NCI-H2227 (cell line): ENCODE data around the gene CEACAM6.

Experiments
- DNase-seq: peaks from one replicate; lab custom pipeline; 2025; ENCODE audit not compliant: unreplicated experiment; lab: John Stamatoyannopoulos, UW

The CEACAM6 gene

DNA sequence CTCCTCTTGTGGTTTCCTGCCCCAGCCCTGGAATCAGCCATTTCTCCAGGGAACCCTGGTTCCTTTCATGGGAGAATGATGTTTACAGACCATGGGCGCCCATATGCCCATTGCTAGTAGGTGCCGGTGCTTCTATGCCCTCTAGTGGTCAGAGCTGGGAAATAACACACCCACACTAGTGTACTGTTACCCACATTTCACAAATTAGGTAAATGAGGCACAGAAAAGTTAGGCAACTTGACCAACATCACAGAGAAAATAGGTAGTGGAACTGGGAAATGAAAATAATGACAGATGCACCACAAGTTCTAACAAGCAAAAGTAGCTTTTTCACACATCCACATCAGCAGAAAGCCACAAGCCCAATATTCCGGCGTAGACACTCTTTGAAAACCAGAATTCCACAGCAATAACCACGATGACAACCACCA is 39.7 kb downstream of the CEACAM6 start:
- peak; percentile 79 for DNase-seq

DNA sequence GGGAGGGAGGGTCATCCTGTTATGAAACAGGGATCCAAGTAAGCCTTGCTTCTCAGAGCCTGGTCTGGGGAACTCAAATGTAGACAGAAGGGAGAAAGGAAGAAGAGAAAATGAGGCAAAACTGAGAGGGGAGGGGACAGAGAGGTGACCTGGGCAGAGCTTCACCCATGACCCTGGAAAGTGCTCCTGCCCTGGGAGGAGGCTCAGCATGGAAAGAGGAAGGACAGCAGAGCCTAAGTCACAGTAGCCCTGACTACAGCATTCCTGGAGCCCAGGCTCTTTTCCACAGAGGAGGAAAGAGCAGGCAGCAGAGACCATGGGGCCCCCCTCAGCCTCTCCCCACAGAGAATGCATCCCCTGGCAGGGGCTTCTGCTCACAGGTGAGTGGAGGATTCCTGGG is 41.0 kb downstream of the CEACAM6 start, which contains the start of gene CEACAM3:
Gene CEACAM3, plus strand, starts transcription at position 226 of the 400 bp plus-strand sequence. Its CDS starts 91 bp downstream, at position 317.
- no peak for DNase-seq

DNA sequence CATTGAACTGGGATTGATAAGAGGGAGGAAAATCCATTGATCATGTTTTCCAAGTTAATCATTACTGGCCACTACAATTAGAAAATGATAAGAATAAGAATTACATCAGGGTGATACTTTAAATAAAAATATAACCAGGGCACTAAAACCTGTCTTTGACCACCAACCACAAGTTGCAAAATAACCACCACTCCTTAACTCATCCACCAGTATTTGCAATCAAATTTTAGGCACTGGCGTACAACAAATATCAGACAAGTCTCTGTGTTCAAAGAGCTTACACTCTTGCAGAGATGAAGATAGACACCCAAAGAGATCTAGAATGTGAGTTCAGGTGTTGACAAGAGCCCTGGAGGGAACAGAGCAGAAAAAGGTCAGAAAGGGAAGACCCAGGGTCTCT is 41.6 kb downstream of the CEACAM6 start:
- DNase-seq = no peak

DNA sequence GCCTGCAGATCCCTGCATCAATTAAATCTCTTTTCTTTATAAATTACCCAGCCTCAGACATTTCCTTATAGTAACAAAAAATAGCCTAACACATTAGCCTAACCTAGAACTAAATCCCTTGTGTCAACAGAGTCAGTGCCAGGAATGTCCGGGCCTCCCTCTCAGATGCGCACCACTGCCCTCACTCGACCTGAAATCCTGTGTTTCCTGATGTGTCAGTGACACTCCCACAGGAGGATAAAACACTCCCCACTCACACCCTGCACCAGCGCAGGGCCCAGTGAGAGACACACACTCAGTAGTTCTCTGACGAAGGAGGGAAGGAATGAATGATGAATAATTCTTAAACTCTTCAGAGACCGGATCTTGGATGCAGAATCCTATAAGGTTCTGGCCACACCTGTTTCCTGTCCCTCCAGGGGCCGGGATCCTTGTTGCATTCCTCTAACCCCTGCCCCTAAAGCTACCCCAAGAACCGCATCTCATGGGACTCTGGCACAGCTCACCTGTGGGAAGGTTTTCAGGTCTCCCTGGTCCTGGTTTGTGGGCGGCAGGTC is 44.2 kb downstream of the CEACAM6 start:
- DNase-seq = no peak

DNA sequence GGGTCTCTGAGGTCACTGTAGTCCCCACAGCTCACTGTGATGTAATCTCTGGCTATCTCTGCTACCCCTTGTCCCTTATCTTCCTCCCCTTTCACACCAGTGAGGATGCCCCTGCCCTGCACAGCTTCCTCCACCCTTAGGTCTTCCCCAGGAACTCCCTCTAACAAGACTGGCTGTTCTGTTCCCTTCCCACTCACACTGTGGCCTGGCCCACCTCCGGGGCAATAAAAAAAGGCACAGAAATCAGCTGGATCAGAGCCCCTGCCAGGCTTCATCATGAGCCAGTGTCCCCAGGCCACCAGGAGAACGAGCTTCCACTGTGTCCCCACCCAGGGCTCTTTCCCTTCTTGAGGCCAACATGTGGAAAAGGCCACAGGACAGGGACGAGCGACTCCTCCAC is 45.7 kb downstream of the CEACAM6 start:
- no peak for DNase-seq

DNA sequence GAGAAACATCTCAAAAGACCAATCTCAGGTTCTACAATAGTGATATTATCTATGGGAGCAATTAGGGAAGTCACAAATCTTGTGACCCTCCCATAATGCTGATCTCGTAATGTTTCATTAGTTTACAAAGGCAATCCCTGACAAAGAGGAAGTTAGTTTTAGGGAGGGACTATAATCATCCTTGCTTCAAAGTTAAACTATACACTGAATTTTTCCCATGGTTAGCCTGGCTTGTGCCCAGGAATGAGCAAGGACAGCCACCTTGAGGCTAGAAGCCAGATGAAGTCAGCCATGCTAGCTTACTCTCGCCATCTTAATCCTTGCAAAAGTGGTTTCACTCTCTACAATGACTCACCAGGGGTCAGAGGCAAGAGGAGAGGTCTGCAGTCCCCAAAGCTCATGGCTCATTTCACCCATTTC is 46.5 kb downstream of the CEACAM6 start:
- no peak for DNase-seq

DNA sequence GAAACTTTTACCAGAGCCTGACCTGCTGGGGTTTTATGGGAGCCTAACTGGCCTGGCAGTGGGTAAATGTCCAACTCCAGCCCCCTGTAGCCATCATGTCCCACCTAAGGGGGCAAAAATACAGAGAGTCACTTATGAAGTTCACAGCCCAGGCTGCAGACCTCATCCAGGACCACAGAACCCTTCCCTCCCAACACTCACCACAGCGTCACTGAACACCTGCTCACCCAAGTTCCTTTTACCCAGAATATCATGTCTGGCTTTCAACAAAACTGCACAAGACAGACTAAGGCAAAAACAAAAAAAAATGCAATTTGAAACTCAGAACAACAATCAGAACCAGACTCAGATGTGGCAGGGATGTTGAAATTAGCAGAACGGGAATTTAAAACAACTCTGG is 47.4 kb downstream of the CEACAM6 start:
- DNase-seq = no peak

DNA sequence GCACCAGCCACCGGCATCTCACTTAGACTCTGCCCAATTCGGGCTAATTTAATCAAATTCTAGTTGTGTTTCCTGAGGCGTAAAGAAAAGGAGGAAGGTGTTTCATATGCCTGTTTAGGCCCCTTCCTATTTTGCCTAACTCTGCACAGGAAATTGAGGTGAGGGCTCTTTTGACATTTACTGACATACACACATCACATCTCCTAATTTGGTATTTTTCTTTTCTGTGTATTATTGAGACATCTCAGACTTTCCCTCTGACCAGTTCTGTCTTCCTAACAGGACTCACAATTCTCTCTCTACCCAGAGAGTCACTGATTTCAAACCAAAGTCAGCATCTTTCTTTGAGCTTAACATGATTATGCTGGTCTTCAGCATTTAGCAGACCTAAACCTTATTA is 49.0 kb downstream of the CEACAM6 start:
- DNase-seq = no peak

DNA sequence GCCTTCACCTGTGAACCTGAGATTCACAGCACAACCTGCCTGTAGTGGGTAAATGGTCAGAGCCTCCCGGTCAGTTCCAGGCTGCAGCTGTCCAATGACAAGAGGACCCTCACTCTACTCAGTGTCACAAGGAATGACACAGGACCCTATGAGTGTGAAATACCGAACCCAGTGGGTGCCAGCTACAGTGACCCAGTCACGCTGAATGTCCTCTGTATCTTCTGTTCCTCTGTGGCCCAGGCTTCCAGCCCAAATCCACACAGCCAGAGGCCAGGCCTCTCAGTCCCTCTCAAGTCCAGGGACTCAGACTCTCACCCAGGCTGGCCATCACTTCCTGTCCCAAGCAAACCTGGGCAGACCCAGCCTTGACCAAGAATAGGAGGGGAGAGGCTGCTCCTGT is 51.8 kb downstream of the CEACAM6 start:
- no peak for DNase-seq

DNA sequence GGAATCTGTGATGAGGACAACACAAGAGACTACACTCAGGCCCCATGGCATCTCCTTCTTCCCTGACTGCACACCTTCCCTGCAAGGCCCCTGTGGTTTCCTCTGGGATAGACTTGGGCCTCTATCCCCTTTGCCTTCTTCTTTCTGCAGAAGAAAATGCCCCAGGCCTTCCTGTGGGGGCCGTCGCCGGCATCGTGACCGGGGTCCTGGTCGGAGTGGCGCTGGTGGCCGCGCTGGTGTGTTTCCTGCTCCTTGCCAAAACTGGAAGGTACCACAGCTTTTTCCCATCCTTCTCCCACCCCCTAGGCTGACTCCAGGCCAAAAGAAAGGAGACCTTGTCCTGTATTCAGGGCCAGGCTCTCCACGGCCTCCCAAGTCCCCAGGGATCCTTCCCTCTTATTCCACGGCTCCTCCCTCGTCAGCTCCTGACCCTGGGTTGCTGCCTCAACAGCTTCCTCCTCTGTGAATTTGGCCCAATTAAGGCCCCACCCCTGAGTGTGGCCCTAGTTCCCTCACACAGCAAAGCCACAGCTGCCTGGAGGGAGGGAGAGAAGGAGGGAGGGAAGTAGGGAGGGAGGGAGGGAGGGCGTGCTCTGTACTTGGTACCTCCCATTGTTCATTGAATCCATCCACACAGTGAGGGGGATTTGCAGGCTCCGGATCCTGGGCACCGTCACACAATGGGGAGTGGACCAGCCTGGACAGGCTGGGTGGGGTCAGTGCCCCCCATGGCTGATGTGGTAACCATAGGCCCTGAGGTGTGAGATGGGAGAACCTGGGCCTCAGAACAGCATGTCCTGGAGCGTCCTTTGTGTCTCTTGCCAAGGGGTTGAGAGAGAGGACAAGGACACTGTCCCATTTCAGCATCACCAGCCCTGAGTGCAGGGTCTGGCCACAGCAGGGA is 53.6 kb downstream of the CEACAM6 start:
- DNase-seq = no peak

DNA sequence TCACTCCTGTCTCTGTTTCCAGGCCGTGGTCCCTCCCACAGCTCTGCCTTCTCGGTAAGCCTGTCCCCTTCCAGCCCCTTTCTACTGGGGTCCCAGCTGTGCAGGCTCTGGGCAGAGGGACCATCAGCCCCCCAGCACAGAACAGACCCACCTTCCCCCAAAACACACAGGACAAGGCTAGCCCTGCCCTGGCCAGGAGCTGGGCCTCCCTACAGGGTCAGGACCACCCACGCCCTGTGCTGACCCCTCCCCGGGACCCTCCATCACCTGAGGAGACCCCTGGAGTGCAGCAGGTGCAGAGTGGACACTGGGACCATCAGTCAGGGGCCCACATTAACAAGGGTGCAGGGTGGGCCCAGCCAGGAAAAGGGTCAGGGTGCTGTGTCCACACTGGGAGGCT is 55.0 kb downstream of the CEACAM6 start:
- no peak for DNase-seq

DNA sequence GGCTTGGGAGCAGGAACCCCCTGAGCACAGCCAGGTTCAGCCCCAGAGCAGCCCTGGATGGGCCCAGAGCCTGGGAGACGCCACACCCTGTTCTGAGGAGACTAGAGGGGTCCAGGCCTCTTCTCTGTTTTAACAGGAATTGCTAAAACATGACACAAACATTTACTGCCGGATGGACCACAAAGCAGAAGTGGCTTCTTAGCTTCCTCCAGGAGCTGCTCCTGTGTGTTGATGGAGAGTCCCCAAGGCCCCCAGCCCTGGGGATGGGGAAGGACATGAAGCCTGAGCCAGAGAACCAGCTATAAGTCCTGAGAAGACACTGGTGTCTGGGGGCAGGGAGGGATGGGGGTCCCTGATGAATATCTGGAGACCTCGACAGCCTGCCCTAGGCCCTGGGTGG is 55.7 kb downstream of the CEACAM6 start:
- no peak for DNase-seq

DNA sequence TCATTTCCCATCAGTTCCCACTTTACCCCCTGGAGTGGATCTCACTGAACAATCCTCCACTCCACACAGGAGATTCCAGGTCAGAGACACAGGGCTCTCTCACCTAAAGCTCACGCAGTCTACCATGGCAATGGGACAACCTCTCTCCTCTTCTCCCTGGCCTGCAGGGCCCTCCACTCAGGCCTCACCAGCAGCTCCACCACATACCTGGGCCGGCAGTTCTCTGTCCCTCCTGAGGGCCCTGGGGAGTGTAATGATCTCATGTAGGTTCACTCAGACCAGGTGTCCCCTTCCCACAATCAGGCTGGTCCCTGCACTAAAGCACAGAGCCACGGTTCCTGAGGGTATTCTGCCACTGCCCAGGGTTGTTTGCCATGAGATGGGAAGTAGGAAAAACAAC is 56.7 kb downstream of the CEACAM6 start:
- DNase-seq = no peak

DNA sequence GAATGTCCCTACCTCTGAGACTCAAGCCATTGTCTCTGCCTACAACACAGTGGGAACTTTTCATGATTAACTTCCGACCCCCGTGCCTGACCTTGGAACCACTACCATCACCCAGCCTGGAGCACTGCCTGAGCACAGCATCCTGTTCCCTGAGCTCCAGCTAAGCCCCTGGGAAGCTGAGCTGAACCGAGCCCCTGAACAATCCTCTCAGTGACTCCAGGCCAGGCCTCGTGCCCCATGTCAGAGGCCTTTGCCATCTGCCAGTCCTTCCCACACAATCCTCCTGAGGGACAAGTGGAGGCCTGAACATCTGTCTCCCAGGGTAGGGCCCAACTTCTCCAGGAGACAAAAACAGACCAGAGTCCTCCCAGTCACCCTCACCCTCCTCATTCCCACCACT is 58.6 kb downstream of the CEACAM6 start:
- no peak for DNase-seq

DNA sequence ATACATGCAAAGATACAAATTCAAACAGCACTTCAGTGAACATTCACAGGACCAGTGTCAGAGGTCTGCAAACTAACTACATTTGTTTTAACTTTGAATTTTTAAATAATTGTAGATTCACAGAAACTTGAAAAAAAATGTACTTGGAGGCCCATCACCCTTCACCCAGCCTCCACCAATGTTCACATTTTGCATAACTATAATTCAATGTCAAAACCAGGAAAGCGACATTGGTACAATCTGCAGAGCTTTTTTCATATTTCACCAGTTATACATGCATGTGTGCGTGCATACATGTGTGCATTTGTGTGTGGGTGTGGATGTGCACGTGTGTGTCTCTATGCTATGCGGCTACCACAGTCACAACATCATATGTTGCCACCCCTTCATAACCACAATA is 60.0 kb downstream of the CEACAM6 start:
- DNase-seq = no peak

DNA sequence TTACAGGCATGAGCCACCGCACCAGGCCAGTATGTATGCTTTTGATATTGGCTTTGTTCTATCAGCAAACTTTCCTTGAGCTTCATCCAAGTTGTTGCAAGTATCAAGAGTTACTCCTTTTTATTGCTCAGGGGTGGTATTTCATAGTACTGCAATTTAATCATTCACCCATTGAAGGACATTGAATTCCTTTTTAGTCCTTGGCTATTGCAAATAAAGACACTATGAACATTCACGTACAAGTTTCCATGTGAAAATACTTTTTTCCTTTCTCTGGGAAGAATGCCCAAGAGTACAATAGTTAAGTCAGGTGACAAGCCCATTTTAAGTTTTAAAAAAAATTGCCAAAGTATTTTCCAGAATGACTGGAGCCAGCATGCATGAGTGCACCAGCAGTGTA is 61.4 kb downstream of the CEACAM6 start:
- no peak for DNase-seq

DNA sequence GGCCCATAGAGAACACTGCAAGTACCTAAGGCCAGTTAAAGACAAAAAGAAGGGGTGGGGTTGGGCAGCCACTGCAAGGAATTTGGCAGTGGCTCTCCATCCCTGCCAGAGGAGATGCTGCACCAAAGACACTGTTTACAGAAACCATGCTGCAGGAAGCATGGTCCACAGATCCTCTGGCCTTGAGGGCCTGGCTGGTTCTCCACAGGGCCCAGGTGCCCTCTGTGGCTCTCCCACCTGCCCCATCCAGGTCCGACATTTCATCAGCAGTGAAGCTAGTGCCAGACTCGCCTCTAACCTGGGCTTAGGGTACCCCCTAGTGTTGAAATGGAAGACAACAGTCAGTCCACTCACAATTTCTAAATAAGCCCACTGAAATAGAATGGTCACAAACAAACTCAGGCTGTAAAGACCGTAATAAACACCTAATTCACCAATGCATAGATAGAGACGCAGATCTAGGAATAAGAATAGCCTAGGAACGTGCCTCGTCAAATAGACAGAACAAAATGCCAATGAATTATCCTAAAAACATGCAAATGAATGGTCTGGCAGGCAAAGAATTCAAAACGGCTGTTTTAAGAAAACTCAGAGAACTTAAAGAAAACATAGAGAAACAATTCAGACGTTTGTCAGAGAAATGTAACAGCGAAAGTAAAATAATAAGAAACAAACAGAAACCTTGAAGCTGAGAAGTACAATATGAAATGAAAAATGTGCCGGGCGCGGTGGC is 65.8 kb downstream of the CEACAM6 start:
- DNase-seq = peak; percentile 85
